ENCODE data around the gene PRR36. TPM values are rescaled to one million over a fixed set of nuclear protein-coding genes. Genes with fewer than 3 reads are reported as not detected.

PRR36 gene
- total RNA-seq, 4 donors from 2014 or later = 0.35 to 0.85 TPM; not detected in 2

DNA sequence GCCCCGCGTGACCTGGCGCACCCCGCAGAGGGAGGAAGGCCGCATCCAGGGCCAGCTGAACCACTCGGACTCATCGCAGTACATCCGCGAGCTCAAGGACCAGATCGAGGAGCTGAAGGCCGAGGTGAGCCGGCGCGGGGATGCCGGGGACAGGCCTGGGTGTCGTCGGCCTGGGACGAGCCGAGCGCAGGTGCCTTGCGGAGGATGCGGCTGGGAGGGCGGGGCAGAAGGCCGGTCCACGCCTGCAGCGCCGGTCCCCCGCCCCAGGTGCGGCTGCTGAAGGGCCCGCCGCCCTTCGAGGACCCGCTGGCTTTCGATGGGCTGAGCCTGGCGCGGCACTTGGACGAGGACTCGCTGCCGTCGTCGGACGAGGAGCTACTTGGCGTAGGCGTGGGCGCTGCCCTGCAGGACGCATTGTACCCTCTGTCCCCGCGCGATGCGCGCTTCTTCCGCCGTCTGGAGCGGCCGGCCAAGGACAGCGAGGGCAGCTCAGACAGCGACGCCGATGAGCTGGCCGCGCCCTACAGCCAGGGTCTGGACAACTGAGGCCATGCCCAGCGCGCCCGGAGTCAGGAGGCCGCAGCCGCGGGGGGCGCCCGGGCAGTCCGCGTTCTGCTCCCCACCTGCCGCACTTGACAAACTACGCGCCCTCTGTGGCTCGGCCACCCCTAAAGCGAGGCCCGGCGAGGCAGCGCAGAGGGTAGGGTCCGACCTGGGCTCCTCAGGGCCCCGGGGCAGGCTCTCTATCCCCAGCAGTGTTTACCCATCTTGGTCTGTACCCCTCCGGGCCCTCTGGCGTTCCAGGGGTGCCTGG, 10.8 kb downstream of the PRR36 start:
- Histone ChIP-seq H3K27me3 (no peaks in the 10 kb centered on the region), H3K4me3 (no peak overlapping the region), H3K27ac (no peak overlapping the region), H3K4me1 (peaks cover 0 to 1% of the 10 kb centered on the region in 2 donors), H3K9me3 (no peaks in the 10 kb centered on the region), H3K36me3 (no peaks in the 10 kb centered on the region)
- intact Hi-C loops (cut with DNase I; ENCODE audit: low total_unique reads) = no loop called here
- no peak for TF ChIP-seq POLR2A (IDR thresholded peaks at IDR 0.05)
- TF ChIP-seq, protein P1, sequence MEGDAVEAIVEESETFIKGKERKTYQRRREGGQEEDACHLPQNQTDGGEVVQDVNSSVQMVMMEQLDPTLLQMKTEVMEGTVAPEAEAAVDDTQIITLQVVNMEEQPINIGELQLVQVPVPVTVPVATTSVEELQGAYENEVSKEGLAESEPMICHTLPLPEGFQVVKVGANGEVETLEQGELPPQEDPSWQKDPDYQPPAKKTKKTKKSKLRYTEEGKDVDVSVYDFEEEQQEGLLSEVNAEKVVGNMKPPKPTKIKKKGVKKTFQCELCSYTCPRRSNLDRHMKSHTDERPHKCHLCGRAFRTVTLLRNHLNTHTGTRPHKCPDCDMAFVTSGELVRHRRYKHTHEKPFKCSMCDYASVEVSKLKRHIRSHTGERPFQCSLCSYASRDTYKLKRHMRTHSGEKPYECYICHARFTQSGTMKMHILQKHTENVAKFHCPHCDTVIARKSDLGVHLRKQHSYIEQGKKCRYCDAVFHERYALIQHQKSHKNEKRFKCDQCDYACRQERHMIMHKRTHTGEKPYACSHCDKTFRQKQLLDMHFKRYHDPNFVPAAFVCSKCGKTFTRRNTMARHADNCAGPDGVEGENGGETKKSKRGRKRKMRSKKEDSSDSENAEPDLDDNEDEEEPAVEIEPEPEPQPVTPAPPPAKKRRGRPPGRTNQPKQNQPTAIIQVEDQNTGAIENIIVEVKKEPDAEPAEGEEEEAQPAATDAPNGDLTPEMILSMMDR (IDR thresholded peaks at IDR 0.05) = no peak
- DNase-seq = no peak

- intact Hi-C loops (cut with DNase I; ENCODE audit: low total_unique reads) = no loop called here
- DNase-seq = no peak
- TF ChIP-seq POLR2A (IDR thresholded peaks at IDR 0.05) = no peak
- TF ChIP-seq, protein P1 (IDR thresholded peaks at IDR 0.05) = no peak
- no peak overlapping the region for H3K27ac ChIP-seq
- no peaks in the 10 kb centered on the region for H3K9me3 ChIP-seq
- H3K4me3 ChIP-seq = no peak overlapping the region
- no peaks in the 10 kb centered on the region for H3K27me3 ChIP-seq
- H3K4me1 ChIP-seq = no peaks in the 10 kb centered on the region
- H3K36me3 ChIP-seq = no peaks in the 10 kb centered on the region
Observed at GRCh38 chr19:7862413-7862951, 11.7 kb downstream of the PRR36 start.

DNA sequence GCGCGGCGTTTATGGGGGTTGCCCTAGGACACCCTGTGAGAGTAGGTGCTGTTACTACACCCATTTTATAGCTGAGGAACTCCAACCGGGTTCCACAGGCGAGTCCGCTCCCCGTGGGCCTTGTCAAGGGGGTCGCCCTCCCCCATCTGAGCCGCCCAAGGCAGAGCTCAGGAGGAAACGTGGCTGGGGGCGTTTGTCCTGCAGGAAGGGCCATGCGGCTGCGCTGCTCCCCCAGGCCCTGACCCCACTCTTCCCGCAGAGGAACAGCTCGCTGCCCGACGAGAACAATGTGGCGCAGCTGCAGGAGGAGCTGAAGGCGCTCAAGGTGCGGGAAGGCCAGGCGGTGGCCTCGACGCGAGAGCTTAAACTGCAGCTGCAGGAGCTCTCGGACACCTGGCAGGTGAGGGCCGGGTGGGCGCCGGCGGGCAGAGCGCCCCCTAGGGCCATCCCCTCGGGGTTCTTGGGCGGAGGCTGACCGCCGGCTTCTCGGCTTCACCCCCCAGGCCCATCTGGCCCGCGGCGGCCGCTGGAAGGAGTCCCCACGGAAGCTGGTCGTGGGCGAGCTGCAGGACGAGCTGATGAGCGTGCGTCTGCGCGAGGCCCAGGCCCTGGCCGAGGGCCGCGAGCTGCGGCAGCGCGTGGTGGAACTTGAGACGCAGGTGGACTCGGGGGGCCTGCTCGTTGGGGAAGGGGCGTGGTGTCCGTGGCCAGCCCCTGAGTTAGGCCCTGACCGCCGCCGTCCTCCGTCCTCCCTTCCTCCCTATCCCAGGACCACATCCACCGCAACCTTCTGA, 12.4 kb downstream of the PRR36 start:
- Histone ChIP-seq H3K4me3 (no peak overlapping the region), H3K9me3 (no peaks in the 10 kb centered on the region), H3K36me3 (no peaks in the 10 kb centered on the region), H3K27ac (no peak overlapping the region), H3K27me3 (no peaks in the 10 kb centered on the region), H3K4me1 (no peaks in the 10 kb centered on the region)
- no peak for DNase-seq
- TF ChIP-seq, protein P1 (IDR thresholded peaks at IDR 0.05) = no peak
- TF ChIP-seq POLR2A (IDR thresholded peaks at IDR 0.05) = no peak
- intact Hi-C loops (cut with DNase I; ENCODE audit: low total_unique reads) = no loop called here

- H3K27ac ChIP-seq = no peak overlapping the region
- H3K4me3 ChIP-seq = no peak overlapping the region
- H3K36me3 ChIP-seq = no peaks in the 10 kb centered on the region
- H3K9me3 ChIP-seq = no peaks in the 10 kb centered on the region
- H3K4me1 ChIP-seq = no peaks in the 10 kb centered on the region
- H3K27me3 ChIP-seq = no peaks in the 10 kb centered on the region
- intact Hi-C loops (cut with DNase I; ENCODE audit: low total_unique reads) = no loop called here
- DNase-seq = no peak
- TF ChIP-seq POLR2A (IDR thresholded peaks at IDR 0.05) = no peak
- TF ChIP-seq, protein P1 (IDR thresholded peaks at IDR 0.05) = no peak
Observed at GRCh38 chr19:7860714-7861618, 13.2 kb downstream of the PRR36 start.

Data from uterus (tissue), 4 donors.